Measurements from ENCODE around the gene KRT6C. TPM values are rescaled to one million over a fixed set of nuclear protein-coding genes. Genes with fewer than 3 reads are reported as not detected.

The KRT6C gene
- total RNA-seq, 4 donors from 2014 or later, result 0.13 to 11.0 (median 1.0) TPM; not detected in 1

- no peak overlapping the region for H3K4me3 ChIP-seq (ENCODE audit: low read depth, poor library complexity, severe bottlenecking)
- intact Hi-C loops (cut with DNase I; ENCODE audit: low total_unique reads), result no loop called here
- TF ChIP-seq POLR2A (IDR thresholded peaks at IDR 0.05), result no peak
- TF ChIP-seq, protein P1, sequence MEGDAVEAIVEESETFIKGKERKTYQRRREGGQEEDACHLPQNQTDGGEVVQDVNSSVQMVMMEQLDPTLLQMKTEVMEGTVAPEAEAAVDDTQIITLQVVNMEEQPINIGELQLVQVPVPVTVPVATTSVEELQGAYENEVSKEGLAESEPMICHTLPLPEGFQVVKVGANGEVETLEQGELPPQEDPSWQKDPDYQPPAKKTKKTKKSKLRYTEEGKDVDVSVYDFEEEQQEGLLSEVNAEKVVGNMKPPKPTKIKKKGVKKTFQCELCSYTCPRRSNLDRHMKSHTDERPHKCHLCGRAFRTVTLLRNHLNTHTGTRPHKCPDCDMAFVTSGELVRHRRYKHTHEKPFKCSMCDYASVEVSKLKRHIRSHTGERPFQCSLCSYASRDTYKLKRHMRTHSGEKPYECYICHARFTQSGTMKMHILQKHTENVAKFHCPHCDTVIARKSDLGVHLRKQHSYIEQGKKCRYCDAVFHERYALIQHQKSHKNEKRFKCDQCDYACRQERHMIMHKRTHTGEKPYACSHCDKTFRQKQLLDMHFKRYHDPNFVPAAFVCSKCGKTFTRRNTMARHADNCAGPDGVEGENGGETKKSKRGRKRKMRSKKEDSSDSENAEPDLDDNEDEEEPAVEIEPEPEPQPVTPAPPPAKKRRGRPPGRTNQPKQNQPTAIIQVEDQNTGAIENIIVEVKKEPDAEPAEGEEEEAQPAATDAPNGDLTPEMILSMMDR (IDR thresholded peaks at IDR 0.05), result no peak
- peak in 1 of 2 donors; percentile 50 for DNase-seq (ENCODE audit: low spot score in 2 of 2)
- WGBS, 2 donors, result 88 to 92% methylated on average over 6 of the region's 6 CpGs
Measured at GRCh38 chr12:52432559-52433207, 40.9 kb downstream of the KRT6C start.

DNA sequence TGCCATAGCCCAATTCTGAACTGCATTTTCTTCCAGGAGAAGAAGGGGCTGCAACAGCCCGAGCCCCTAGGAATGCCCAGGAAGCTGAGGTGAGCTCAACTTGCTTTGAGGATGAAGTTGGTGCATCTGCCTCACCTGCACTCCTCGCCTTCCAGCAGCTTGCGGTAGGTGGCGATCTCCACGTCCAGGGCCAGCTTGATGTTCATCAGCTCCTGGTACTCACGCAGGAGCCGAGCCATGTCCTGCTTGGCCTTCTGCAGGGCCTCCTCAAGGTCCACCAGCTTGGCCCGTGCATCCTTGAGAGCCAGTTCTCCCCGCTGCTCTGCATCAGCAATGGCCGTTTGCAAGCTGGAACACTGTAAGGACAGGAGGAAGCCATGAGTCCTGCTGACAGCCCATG is 45.5 kb downstream of the KRT6C start:
- no peak for TF ChIP-seq POLR2A (IDR thresholded peaks at IDR 0.05)
- TF ChIP-seq, protein P1 (IDR thresholded peaks at IDR 0.05), result no peak
- no peak for DNase-seq (ENCODE audit: low spot score in 2 of 2)
- intact Hi-C loops (cut with DNase I; ENCODE audit: low total_unique reads), result no loop called here
- H3K4me3 ChIP-seq (ENCODE audit: low read depth, poor library complexity, severe bottlenecking), result no peak overlapping the region
- 85 to 97% methylated on average over 10 of the region's 10 CpGs for WGBS, 2 donors

DNA sequence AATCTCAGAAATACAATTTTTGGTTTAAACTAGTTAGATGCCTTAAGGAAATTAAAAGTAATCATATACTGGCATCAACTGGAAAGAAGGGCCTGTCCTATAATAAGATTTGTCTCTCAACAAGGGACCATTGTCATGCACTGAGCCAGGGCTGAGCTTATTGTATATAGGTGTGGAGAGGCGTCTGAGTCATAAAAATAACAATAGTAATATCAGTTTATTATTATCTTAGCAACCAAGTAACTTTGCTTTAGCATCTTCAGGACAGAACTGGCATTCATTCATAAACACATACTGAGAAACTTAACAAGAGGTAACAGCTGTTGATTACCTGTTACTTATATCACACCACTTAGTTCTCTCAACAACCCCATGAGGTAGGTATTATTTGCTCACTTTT is 46.5 kb downstream of the KRT6C start:
- DNase-seq (ENCODE audit: low spot score in 2 of 2), result no peak
- WGBS, 2 donors, result 52 to 69% methylated on average over 1 of the region's 1 CpG
- TF ChIP-seq POLR2A (IDR thresholded peaks at IDR 0.05), result no peak
- TF ChIP-seq, protein P1 (IDR thresholded peaks at IDR 0.05), result no peak
- intact Hi-C loops (cut with DNase I; ENCODE audit: low total_unique reads), result no loop called here
- H3K4me3 ChIP-seq (ENCODE audit: low read depth, poor library complexity, severe bottlenecking), result no peak overlapping the region

DNA sequence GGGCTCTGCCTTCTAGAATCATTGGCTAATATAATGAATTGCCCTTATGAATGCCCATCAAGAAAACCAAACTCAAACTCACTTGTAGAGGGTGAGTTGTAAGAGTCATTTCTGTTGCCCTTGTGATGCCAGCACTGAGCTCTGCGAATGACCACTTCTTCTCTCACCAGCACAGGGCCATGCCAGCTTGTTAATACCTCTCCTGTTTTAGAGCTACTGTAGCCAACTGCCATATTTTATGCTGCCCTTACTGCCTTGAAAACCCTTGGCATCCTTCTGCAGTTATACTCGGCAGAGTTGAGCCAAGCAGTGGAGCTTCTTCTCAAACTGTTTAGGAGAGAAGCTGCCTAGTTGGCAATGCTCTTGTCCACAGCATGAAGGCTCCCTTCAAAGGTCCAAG is 47.6 kb downstream of the KRT6C start:
- WGBS, 2 donors, result 77 to 85% methylated on average over 2 of the region's 2 CpGs
- no peak overlapping the region for H3K4me3 ChIP-seq (ENCODE audit: low read depth, poor library complexity, severe bottlenecking)
- intact Hi-C loops (cut with DNase I; ENCODE audit: low total_unique reads), result no loop called here
- no peak for TF ChIP-seq POLR2A (IDR thresholded peaks at IDR 0.05)
- TF ChIP-seq, protein P1 (IDR thresholded peaks at IDR 0.05), result no peak
- DNase-seq (ENCODE audit: low spot score in 2 of 2), result no peak

DNA sequence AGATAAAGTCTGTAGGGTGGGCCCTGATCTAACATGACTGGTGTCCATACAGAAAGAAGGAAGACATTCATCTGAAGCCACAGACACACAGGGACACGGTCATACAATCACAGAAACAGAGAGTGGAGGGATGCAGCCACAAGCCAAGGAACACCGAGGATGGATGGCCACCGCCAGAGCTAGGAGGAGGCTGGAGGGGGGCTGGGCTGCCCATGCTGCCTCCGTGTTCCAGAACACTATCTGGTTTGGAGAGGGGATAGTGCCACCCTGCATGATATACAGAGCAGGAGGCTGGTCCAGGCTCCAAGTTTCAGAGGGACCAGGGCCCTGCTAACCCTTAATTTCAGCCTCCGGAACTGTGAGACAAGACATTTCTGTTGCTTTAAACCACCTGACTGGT is 48.1 kb downstream of the KRT6C start:
- no peak for DNase-seq (ENCODE audit: low spot score in 2 of 2)
- 84 to 94% methylated on average over 5 of the region's 5 CpGs for WGBS, 2 donors
- TF ChIP-seq, protein P1 (IDR thresholded peaks at IDR 0.05), result no peak
- TF ChIP-seq POLR2A (IDR thresholded peaks at IDR 0.05), result no peak
- no peak overlapping the region for H3K4me3 ChIP-seq (ENCODE audit: low read depth, poor library complexity, severe bottlenecking)
- intact Hi-C loops (cut with DNase I; ENCODE audit: low total_unique reads), result no loop called here

Data from lower leg skin (tissue), 4 donors.